SU-DHL-6 (cell line): Measurements from ENCODE around the gene LCE1A.

ENCODE experiments used
- H2AFZ ChIP-seq: fragments of 200-600 bp; sonication (generic); 2 replicates; pipeline ENCODE4 v1.6.1; 2014; ENCODE audit warnings: low read depth, mild to moderate bottlenecking, moderate library complexity, mixed read lengths, antibody characterized with exemption, low read length; ENCODE audit not compliant: severe bottlenecking
- H3F3A ChIP-seq: fragments of 200-600 bp; shearing (Covaris generic); 2 replicates; pipeline ENCODE4 v1.6.0; 2016; ENCODE audit warnings: antibody characterized with exemption, mild to moderate bottlenecking; ENCODE audit not compliant: insufficient read depth
- H3K27ac ChIP-seq: fragments of 200-600 bp; sonication (generic); 2 replicates; pipeline ENCODE4 v1.5.1; 2016; ENCODE audit warnings: low read depth, mild to moderate bottlenecking, low read length, moderate library complexity, mixed read lengths
- H3K27me3 ChIP-seq: fragments of 200-600 bp; sonication (generic), shearing (Covaris generic); 2 replicates; pipeline ENCODE4 v1.6.0; 2014; ENCODE audit warnings: mild to moderate bottlenecking, low read length
- H3K36me3 ChIP-seq: fragments of 200-600 bp; sonication (generic); 2 replicates; pipeline ENCODE4 v1.6.1; 2014; ENCODE audit warnings: mild to moderate bottlenecking, low read length, mixed read lengths
- H3K4me2 ChIP-seq: fragments of 300-600, 200-600 bp; shearing (Covaris generic), sonication (generic); 2 replicates; pipeline ENCODE4 v1.6.0; 2014; ENCODE audit warnings: low read length, low read depth, mild to moderate bottlenecking; ENCODE audit not compliant: poor library complexity, severe bottlenecking
- H3K4me3 ChIP-seq: fragments of 200-600 bp; sonication (generic); 2 replicates; pipeline ENCODE4 v1.5.1; 2014; ENCODE audit warnings: antibody characterized with exemption, low read length, mild to moderate bottlenecking, mixed read lengths; ENCODE audit not compliant: insufficient read depth, poor library complexity, severe bottlenecking
- H3K79me2 ChIP-seq: fragments of 200-600 bp; sonication (generic); 2 replicates; pipeline ENCODE4 v1.6.1; 2014; ENCODE audit warnings: mild to moderate bottlenecking, low read length, moderate library complexity; ENCODE audit not compliant: insufficient read depth
- H3K9ac ChIP-seq: fragments of 200-600 bp; sonication (generic); 2 replicates; pipeline ENCODE4 v1.7.0; 2014; ENCODE audit warnings: mild to moderate bottlenecking, low read length
- H3K9me2 ChIP-seq: fragments of 200-600 bp; sonication (generic); replicated peaks from 2 replicates; pipeline ENCODE4 v1.6.1; 2014; ENCODE audit warnings: low read length; ENCODE audit not compliant: insufficient read depth
- H3K9me3 ChIP-seq: fragments of 200-600 bp; sonication (generic); 2 replicates; pipeline ENCODE4 v1.6.1; 2014; ENCODE audit warnings: low read length, mixed read lengths; ENCODE audit not compliant: insufficient read depth
- H4K20me1 ChIP-seq: fragments of 200-600 bp; sonication (generic); 2 replicates; pipeline ENCODE4 v1.6.1; 2014; ENCODE audit warnings: low read depth, mild to moderate bottlenecking, antibody characterized with exemption, low read length, moderate library complexity, mixed read lengths
- CTCF ChIP-seq: fragments of 200-600 bp; sonication (generic); IDR thresholded peaks from one replicate; pipeline ENCODE4 v1.5.1; 2017; ENCODE audit warnings: antibody characterized with exemption, mild to moderate bottlenecking, low read length, moderate library complexity; ENCODE audit not compliant: insufficient read depth, poor library complexity, severe bottlenecking
- EZH2phosphoT487 ChIP-seq: fragments of 200-600 bp; sonication (generic), shearing (Covaris generic); conservative IDR thresholded peaks from 2 replicates; pipeline ENCODE4 v1.6.1; 2018; ENCODE audit warnings: mild to moderate bottlenecking, antibody characterized with exemption, low read length, moderate library complexity, mixed read lengths

Gene LCE1A

GRCh38 chr1:152817309-152817708, 10.0 kb upstream of the LCE1A start:
- no peaks in the 10 kb centered on the region for H3K9me2 ChIP-seq

GRCh38 chr1:152823294-152823693, 4.0 kb upstream of the LCE1A start:
- H3K9ac ChIP-seq = no peak overlapping the region
- H3K9me2 ChIP-seq = no peaks in the 10 kb centered on the region
- no peaks in the 10 kb centered on the region for H3K27me3 ChIP-seq
- H2AFZ ChIP-seq = no peak overlapping the region
- no peaks in the 10 kb centered on the region for H3K79me2 ChIP-seq
- H3K36me3 ChIP-seq = no peaks in the 10 kb centered on the region
- no peaks in the 10 kb centered on the region for H3F3A ChIP-seq
- no peak overlapping the region for H3K4me2 ChIP-seq
- no peaks in the 10 kb centered on the region for H4K20me1 ChIP-seq
- no peak overlapping the region for H3K27ac ChIP-seq
- H3K4me3 ChIP-seq = no peak overlapping the region
- no peaks in the 10 kb centered on the region for H3K9me3 ChIP-seq
- TF ChIP-seq CTCF (no peak), EZH2phosphoT487 (no peak)

More at GRCh38 chr1:152817309-152817708, 10.0 kb upstream of the LCE1A start:
- Histone ChIP-seq H4K20me1 (no peaks in the 10 kb centered on the region), H3K4me2 (no peak overlapping the region), H3K36me3 (no peaks in the 10 kb centered on the region), H3K9me3 (no peaks in the 10 kb centered on the region), H3K9ac (no peak overlapping the region), H3K27ac (no peak overlapping the region), H3K79me2 (no peaks in the 10 kb centered on the region), H2AFZ (no peak overlapping the region), H3F3A (no peaks in the 10 kb centered on the region), H3K4me3 (no peak overlapping the region), H3K27me3 (no peaks in the 10 kb centered on the region)
- TF ChIP-seq CTCF (no peak), EZH2phosphoT487 (no peak)

GRCh38 chr1:152824964-152825363, 2.3 kb upstream of the LCE1A start:
- no peak overlapping the region for H3K27ac ChIP-seq
- no peaks in the 10 kb centered on the region for H3F3A ChIP-seq
- no peak overlapping the region for H2AFZ ChIP-seq
- H3K4me2 ChIP-seq = no peak overlapping the region
- no peaks in the 10 kb centered on the region for H3K36me3 ChIP-seq
- no peak overlapping the region for H3K9ac ChIP-seq
- H3K27me3 ChIP-seq = no peaks in the 10 kb centered on the region
- H3K79me2 ChIP-seq = no peaks in the 10 kb centered on the region
- no peak overlapping the region for H3K4me3 ChIP-seq
- H4K20me1 ChIP-seq = no peaks in the 10 kb centered on the region
- TF ChIP-seq EZH2phosphoT487 = no peak
- no peak for TF ChIP-seq CTCF
- no peaks in the 10 kb centered on the region for H3K9me3 ChIP-seq
- H3K9me2 ChIP-seq = no peaks in the 10 kb centered on the region

GRCh38 chr1:152836870-152837269, 9.6 kb downstream of the LCE1A start:
- Histone ChIP-seq H3K4me2 (no peak overlapping the region), H3K9ac (no peak overlapping the region), H3K4me3 (no peak overlapping the region), H3K9me2 (no peaks in the 10 kb centered on the region), H3K9me3 (no peaks in the 10 kb centered on the region), H3K27ac (no peak overlapping the region), H4K20me1 (no peaks in the 10 kb centered on the region), H3K36me3 (no peaks in the 10 kb centered on the region), H3F3A (no peaks in the 10 kb centered on the region), H2AFZ (no peak overlapping the region), H3K79me2 (no peaks in the 10 kb centered on the region), H3K27me3 (no peaks in the 10 kb centered on the region)
- TF ChIP-seq EZH2phosphoT487 = no peak
- no peak for TF ChIP-seq CTCF
